NB4 (cell line): Measurements from ENCODE around the gene ADGRL3.

Experiments used
- DNase-seq: peaks from one replicate; pipeline ENCODE4 v3.0.0; 2010; ENCODE audit warnings: low read depth
- H3K4me3 ChIP-seq: one replicate; pipeline ENCODE4 v1.5.1; 2011; ENCODE audit warnings: mild to moderate bottlenecking, low read depth, low read length, moderate library complexity
- CTCF ChIP-seq: IDR thresholded peaks from one replicate; pipeline ENCODE4 v1.5.1; 2012; ENCODE audit warnings: low read depth, low read length
- MYC ChIP-seq: IDR thresholded peaks from 2 replicates; pipeline ENCODE4 v1.6.1; 2011; ENCODE audit warnings: low read depth, low read length
- POLR2A ChIP-seq: IDR thresholded peaks from 2 replicates; pipeline ENCODE4 v1.6.1; 2011; ENCODE audit warnings: mild to moderate bottlenecking; ENCODE audit not compliant: insufficient read length; ENCODE audit errors: extremely low read depth
- TF ChIP-seq, protein P1 (sequence below): IDR thresholded peaks from 2 replicates; pipeline ENCODE4 v1.6.1; 2011; ENCODE audit warnings: low read depth, low read length

Gene ADGRL3

GRCh38 chr4:61556277-61556676 is 356.2 kb downstream of the ADGRL3 start:
- no peak overlapping the region for H3K4me3 ChIP-seq
- TF ChIP-seq MYC (no peak), POLR2A (no peak), CTCF (no peak)
- TF ChIP-seq, protein P1, sequence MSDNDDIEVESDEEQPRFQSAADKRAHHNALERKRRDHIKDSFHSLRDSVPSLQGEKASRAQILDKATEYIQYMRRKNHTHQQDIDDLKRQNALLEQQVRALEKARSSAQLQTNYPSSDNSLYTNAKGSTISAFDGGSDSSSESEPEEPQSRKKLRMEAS: no peak
- no peak for DNase-seq

DNA sequence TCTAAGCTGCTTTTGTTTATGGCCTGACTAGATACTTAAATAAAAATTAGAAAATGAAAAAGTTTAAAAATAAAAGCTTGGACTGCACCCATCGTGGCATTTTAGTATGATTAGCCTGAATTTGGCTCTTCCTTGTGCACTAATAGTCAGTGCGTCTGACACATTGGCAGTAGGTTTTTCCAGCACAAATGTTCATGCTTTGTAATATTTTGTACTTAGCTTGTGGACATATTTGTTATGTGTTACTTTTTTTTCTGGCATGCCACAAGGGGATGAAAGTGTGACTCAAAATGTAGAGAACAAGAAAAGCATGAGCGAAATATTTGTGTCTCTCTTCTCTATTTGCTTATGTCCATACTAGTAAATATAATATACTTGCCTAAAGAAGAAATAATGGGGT is 359.3 kb downstream of the ADGRL3 start:
- H3K4me3 ChIP-seq: no peak overlapping the region
- no peak for DNase-seq
- TF ChIP-seq MYC: no peak
- TF ChIP-seq, protein P1: no peak
- no peak for TF ChIP-seq POLR2A
- TF ChIP-seq CTCF: no peak

DNA sequence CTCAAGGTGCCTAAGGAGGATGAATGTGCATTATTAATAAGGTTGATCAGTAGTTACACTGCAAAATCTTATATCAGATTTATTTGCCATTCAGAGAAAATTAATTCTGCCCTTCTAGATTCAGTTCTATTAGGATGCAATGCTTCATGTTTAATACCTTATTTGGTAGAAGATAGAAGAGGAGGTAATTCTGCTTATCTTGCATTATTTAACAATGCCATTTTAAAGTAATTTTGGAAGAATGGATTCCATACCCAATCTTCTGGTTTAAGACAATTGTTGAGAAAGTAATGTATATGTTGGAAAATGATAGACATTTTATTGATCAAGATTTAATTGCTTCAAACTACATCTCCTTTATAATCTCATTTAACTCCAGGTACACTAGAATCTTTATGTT is 360.9 kb downstream of the ADGRL3 start:
- no peak overlapping the region for H3K4me3 ChIP-seq
- DNase-seq: no peak
- no peak for TF ChIP-seq CTCF
- TF ChIP-seq POLR2A: no peak
- TF ChIP-seq MYC: no peak
- TF ChIP-seq, protein P1: no peak

DNA sequence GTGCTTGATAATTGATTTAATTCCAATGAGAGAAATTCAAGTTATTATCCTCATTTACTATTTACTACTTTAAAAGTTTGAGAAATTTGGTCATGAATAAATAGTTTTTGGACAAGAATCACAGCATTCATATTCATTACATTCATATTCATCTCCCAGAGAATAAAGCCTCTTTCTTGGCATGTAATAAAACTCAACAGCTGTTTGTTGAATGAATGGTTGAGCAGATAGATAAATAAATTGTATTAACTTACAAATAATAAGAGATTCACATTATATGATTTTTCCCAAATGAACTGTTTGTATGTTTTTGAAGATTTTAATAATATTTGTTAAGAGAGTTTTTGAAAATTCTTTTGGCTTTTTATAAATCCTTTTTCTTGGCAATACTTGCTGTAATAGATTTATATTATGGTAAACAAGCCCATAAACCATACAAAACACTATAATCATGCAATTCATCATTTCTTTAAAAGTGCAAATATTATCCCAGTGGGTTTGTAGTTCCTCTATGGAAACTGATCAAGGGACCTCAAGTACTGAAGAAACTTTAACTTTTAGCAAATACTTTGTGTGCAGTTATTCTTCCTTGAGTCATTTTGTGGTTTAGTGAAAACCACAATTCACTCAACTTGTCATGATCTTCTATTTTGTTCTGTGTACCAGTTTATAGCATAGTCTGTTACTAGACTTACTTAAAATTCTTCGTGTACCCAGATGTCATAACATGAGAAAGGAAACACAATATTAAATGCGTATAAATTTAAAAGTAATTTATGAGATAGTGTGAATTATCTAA is 371.8 kb downstream of the ADGRL3 start:
- peak; percentile 37 for DNase-seq
- TF ChIP-seq MYC: no peak
- TF ChIP-seq, protein P1: no peak
- no peak for TF ChIP-seq POLR2A
- TF ChIP-seq CTCF: no peak
- no peak overlapping the region for H3K4me3 ChIP-seq

- no peak overlapping the region for H3K4me3 ChIP-seq
- no peak for DNase-seq
- TF ChIP-seq POLR2A (no peak), CTCF (no peak), MYC (no peak)
- TF ChIP-seq, protein P1: no peak
Measured at GRCh38 chr4:61575796-61576195, 375.7 kb downstream of the ADGRL3 start.
